ENCODE data around the gene ATP1A3.
"Not testable (repeated sequence)": the region's sequence is repeated elsewhere in the genome, so short reads cannot be mapped to it uniquely, and the experiment has no call there.

ATP1A3 gene

DNA sequence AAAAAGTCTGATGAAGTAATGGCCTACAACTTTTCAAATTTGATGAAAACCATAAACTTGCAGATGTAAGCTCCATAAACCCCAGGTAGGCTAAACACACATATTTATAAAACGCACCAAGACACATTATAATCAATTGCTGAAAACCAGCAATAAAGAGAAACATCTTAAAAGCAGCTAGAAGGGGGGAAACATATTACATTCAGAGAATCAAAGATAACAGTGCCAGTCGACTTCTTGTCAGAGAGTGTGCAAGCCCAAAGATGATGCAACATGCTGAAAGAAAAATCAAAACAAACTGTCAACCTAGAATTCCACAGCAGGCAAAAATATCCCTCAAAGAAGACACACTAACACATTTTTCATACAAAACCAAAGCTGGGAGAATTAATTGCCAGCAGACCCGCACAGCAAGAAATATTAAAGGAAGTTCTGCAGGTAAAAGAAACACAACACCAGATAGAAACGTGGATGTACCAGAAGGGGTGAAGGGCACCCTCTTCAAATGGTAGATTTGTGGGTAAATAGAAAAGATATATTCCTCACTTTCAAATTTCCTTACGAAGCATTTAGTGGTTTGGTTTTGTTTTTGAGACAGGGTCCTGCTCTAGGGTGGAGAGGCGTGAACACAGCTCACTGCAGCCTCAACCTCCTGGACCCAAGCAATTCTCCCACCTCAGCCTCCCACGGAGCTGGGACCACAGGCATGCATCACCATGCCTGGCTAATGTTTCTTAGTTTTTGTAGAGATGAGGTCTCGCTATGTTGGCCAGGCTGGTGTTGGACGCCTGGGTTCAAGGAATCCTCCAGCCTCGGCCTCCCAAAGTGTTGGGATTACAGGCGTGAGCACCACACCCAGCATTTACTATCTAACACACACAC is 16.5 kb upstream of the ATP1A3 start:
- no peak for FAIRE-seq

DNA sequence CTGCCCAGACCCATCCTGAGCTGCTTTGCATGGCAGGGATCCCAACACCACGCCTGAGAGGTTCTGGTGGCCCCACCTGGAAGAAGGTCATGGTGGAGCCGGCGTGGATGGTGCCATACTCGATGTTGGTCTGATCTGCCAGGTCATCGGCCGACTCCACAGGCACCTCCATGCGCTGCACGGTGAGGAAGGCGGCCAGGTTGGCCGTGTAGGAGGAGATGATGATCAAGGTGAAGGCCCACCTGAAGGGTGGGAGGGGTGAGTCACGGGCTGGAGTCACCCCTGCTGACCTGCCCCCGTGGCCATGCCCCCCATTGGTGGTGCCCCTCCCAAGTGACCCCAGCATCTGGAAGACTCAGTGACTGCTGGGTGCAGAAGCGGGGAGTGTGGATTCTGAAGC is 12.5 kb upstream of the ATP1A3 start:
- no peak for FAIRE-seq

DNA sequence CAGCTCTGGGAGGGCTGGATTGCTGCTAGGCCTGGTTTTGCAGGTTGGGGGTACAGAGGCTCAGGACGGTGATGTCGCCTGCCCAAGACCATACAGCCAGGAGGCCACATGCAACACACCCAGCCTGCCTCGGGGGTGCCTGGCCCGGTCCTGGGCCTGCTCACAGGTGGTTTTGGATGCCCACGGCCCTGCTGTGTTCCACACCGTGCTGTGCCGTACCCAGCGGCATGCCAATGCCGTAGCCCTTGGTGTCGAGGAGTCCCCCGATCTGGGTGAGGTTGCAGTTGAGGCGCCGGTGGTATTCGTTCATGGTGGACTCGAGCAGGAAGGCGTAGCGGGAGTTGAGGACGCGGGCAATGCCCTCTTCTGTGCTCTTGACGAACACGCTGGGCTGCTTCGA is 11.5 kb upstream of the ATP1A3 start:
- FAIRE-seq = no peak

DNA sequence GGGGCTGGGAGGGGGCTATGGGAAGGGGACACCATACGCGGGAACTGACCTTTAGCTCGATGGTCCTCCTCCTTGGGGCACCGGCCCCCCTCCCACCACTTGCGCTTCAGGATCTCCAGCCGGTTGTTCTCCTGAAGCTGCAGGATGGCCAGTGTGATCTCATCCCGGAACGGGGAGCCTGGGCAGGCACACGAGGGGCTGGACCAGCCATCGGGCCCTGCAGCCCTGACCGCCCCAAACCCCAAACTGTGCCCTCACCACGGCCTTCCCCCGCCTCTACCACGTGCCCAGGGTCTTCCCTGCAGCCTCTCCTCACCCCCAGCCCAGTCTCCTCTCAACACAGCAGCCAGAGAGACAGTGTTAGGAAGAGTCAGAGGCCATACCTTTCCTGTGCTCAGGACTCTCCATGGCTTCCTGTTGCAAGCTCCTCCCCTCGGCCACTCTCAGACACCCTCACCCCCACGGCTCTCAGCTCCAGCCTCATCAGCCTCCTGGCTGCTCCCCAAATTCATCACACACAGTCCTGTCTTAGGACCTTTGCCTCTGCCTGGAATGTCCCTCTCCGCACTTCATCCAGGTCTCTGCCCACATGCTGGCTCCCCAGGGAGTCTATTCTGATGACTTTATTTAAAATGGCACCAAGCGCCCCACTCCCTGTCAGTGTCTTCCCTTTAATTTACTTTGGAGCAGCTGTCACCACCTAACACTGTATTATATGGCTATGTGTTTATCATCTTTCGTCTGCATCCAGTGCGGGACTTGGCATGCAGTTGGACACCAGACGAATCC is 9.7 kb upstream of the ATP1A3 start:
- FAIRE-seq = no peak

DNA sequence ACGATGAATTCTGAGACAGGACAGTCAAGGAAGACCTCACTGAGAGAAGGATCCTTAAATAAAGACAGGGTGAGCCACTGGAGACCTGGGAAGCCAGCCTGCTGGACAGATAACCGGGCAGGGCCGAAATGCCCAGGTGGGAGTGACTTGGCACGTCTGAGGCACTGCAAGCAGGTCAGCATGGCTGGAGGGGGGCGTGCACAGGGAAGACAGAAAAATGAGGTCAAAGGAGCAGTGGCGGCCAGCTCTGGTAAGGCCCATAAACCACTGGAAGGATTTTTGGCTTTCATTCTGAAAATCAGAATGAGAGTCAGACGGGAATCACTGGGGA is 5.8 kb upstream of the ATP1A3 start:
- FAIRE-seq = no peak

DNA sequence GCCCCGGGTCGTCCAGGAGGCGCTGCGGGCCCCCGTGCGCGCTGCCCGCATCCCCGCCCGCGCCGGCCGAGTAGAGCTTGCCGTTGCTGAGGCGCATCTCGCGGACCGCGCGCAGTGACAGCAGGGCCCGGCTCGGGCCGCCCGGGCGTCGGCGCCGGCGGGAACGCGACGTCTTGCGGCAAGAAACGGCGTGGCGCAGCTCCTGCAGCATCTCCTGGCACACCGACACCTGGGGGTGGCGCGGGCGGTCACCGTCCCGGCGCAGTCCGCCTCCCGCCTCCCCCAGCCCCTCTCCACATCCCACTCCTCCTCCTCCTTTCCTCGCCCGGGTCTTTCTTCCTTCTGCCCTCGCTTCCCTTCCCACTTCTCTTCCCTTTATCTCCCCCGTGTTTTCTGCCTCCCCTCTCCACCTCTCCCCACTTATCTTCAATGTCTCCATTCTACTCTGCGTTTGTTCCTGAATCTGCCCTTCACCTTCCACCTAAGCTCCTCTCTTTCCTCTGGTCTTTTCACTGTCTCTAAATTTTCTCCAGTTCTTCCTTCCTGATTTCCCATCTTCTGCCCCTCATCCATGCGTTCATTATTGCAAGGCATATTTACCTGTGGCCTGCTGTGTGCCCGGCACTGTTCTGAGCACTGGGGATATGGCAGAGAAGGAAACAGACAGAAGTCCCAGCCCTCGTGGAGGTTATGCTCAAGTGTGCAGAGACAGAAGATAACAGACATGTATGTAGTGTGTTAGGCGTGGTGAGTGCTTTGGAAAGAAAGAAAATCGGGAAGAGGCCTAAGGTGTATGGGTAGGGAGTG is 5.2 kb upstream of the ATP1A3 start:
- no peak for FAIRE-seq

DNA sequence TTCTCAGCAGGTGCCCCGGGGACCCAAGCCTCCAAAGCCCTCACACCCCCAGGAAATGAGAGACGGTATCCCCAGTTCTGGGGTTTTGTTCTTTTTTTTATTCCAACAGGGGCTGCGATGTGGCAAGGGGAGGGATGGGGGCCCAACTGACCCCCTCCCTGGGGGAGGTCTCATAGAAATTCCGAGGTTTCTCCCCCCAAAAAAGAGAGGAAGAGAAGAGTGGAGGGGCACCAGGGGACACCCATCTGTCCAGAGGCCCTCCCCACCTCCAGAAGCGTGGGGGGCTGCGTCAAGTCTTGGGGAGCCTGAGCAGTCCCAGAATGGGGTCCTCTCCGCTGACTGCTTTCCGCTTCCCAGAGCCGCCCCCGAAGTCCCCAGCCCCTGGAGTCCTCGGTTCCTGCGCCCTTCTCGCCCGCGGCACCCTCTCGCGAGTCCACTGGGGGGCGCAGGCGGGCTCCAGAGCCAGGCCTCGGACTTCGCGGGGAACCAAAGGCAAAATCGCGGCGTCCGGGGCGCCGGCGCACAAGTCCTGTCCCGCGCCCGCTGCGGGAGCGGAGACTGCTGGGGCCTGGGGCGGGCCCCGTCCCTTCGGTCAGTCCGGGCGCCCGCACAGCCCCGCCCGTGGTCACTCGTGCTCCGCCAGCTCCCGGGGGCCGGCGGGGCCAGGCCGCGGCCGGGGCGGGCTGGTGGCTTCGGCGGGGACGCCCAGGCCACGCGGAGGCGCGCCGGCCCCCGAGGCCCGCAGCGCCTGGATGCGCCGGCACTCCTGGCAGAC is 4.4 kb upstream of the ATP1A3 start:
- no peak for FAIRE-seq

DNA sequence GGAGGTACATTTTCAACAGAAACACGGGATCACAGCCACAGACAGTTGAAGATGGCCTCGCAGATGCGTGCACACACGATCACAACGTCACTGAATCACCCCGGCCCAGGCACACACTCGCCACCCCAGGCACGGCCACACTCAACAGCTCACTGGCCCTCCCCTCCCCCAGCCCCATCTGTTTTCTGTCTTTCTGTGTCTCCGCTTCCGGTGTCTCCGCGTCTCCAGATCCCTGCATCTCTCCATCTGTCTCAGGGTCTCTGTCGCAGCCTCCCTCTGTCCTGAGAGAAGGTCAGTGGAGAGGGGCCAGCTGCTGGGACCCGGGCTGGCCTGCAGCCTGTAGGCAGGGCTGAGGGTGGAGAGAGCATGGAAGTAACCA is 3.8 kb upstream of the ATP1A3 start:
- FAIRE-seq = no peak

DNA sequence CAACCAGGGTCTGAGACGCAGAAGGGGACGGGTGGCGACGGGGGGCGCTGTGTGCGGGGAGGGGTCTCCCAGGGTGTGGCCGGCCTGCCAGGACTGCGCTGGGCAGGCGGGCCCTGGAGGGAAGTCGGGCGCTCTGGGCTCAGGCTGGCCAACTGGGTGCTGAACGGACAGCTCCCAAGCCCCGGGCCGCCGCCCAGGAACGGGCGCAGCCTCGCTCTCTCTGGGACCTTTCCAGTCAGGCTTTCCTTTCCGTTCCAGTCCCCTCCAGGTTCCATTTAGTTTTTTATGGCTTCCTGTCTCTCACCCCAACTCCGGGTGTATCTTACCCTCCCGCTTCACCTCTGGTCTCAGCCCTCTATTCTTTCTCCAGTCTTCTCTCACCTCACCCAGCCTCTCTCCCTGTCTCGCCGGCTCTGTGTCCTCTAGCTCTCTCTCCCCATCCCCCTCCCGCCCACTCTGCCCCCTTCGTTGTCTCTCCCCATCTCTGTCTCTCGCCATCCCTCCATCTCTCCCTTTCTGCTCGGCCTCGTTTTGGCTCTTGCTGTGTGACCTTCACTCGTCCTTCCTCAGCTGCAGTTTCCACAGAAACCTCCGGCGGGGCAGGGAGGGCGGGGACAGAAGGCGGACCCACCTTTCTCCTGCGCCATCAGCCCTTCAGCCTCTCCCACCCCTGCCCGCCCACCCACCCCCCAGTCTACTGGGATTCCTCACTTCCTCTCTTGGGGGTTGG is 3.3 kb upstream of the ATP1A3 start:
- no peak for FAIRE-seq

DNA sequence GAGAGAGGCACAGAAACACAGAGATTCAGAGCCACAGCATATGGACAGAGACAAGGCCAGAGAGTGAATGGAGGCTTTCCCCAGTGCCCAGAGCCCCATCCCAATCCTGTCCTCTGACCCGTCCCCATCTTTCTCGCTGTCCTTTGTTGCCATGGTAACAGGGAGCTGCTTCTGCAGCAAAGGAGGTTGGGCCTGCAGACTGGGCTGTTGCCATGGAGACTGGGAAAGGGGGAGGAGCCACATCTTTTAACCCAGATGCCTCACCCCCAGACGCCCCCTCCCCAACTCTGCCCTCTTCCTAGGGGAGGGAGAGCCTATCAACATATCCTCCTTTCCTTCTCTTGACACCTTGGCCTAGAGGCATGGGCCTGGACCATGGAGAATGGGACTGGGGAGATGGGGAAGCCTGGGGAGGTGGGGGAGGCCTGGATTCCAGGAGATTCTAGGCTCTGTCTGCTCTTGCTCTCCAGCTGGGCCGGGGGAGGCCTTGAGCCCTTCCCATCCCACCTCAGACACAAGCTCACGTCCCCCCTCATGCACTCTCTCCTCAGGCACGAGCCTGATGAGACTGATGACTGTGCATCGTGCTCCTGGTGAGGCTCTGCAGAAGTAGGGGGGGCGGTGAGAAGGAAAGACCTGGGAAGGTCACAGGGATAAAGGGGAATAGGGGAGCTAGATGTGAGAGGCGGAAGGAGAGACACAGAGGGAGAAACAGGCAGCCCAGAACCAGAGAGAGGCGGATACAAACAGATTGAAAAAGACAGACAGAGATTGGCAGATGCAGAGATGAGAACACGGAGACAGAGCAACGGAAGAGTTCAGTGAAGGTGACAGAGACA is 2.1 kb upstream of the ATP1A3 start:
- FAIRE-seq = no peak

DNA sequence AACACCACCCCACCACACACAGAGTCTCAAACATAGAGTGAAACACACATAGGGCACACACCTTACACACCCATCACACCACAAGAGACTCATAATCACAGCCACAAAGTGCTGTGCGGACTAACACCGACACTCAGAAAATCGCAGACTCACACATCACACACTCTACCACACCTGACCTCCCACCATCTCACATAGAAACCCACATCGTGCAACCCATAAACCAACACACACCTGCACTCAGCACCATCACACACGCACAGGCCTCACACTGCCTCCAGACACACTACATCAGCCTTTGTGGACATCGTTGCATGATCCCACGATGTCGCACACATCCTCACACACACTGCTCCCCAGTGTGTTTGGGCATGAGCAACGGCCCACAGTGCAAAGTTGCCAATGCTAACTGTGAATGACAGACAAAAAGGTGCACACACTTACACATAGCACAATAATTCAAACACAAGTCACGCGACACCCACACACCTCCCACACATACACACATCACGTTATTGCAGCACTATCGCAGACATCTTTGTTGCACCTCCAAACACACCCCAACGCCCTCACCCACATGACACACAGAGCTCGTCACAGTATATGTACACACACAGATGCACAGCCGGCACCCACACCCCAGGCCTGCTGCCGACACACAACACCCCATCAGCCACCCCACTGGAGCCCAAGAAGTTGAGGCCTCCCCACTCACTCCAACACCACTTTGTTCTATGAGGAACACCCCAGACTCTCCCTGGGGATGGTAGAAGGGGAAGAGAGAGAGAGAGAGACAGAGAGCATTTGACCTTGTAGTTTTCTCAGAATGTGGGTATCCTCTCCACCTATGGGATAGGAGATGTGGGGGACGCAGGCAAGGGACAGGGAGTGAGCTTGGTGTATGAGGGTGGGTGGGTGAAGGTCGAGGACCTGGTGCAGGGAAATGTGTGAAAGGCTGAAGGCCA is 1.2 kb upstream of the ATP1A3 start:
- FAIRE-seq = no peak

DNA sequence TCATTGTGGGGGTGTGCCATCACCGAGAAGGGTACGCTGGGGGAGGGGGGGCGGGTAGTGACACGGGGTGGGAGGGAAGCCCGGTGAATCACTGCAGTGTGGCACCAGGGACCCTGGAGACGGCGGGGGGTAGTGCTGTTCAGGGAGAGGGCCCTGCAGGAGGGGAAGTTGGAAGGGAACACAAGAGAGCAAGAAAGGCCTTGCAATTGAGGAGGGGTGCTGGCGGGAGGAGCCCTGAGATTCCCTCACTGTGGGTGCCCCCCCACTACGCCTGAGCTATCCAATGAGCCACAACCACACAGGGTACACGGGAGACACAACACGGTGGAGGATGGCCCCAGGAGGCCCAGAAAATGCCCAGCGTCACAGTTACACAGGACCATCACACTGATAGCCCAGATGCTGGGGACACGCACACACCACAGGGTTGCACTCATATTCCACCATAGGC is 516 bp upstream of the ATP1A3 start:
- no peak for FAIRE-seq

DNA sequence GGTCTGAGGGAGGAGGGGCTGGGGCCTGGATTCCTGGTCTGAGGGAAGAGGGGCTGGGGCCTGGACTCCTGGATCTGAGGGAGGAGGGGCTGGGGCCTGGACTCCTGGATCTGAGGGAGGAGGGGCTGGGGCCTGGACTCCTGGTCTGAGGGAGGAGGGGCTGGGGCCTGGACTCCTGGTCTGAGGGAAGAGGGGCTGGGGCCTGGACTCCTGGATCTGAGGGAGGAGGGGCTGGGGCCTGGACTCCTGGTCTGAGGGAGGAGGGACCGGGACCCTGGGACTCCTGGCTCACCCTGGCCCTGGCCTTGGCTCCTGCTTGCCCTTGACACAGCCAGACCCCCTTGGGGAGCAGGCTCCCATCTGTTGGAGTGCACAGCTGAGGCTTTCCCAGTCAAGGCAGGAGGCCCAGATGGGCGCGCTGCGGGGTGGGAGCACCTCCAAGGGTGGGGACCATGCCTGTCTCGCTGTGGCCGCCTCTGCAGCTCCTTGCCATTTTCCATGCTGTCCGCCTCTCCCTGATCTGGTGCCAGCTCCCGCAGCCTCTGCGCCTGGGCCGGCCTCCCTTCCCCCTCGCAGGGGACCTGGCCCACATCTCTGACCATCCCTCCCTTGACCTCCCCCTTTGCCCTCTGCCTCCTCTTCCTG is 2.0 kb downstream of the ATP1A3 start:
- not testable (repeated sequence) for FAIRE-seq

DNA sequence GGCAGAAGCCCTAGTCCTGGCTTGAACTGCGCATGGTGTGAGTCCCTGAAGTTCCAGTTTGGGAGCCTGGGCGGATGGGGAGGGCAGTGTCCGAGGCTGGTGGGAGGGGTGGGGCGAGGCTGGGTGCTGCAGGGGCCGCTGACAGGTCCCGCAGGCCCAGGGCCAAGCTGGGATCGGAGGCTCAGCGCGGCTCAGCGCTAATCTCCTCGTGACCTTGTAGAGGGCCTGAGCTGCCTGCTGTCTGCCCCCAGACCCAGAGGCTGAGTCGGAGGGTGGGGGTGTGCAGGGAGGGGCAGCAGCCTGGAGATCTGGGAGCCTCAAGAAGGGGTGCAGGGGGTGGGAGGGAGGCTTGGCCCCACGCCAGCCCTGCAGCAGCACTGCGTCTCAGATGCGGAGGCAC is 3.0 kb downstream of the ATP1A3 start:
- no peak for FAIRE-seq

DNA sequence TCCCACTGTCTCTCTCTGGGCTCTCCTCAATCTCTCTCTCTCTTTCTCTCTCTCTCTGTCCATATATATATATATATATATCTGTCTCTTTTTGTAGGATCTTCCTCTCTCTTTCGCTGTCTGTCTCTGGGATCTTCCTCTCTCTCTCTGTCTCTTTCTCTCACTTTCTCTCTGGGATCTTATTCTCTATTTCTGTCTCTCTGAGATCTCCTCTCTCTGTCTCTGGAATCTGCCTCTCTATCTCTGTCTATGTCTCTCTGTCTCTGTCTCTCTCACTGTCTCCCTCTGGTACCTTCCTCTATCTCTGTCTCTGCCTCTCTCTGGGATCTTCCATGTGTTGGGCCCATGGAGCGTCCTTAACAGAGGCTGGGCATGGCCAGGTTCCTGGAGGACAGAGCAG is 3.4 kb downstream of the ATP1A3 start:
- no peak for FAIRE-seq

DNA sequence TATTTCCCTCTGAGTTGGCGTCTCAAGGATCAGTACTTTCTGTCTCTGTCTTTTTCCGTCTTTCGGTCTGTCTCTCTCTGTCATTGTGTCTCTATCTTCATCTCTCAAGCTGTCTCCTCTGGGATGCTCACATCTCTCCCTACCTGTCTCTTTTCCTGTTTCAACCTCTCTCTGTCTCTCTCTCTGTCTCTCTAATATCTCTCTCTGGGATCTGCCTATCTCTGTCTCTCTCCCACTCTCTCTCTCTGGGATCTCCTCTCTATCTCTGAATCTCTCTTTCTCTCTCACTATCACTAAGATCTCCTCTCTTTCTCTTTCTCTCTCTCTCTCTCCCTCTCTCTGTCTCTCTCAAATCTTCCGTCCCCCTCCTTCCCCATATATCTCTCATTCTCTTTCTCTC is 4.0 kb downstream of the ATP1A3 start:
- FAIRE-seq = no peak

DNA sequence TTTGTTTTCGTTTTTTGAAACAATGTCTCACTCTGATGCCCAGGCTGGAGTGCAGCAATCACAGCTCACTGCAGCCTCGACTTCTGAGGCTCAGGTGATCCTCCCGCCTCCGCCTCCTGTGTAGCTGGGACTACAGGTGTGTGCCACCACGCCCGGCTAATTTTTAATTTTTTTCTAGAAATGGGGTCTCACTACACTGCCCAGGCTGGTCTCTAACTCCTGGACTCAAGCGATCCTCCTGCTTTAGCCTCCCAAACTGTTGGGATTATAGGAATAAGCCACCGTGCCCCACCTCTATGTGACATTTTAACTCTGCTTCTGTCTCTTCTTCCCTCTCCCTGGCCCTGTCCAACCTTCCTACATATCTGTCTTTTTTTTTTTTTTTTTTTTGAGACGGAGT is 5.1 kb downstream of the ATP1A3 start:
- no peak for FAIRE-seq

DNA sequence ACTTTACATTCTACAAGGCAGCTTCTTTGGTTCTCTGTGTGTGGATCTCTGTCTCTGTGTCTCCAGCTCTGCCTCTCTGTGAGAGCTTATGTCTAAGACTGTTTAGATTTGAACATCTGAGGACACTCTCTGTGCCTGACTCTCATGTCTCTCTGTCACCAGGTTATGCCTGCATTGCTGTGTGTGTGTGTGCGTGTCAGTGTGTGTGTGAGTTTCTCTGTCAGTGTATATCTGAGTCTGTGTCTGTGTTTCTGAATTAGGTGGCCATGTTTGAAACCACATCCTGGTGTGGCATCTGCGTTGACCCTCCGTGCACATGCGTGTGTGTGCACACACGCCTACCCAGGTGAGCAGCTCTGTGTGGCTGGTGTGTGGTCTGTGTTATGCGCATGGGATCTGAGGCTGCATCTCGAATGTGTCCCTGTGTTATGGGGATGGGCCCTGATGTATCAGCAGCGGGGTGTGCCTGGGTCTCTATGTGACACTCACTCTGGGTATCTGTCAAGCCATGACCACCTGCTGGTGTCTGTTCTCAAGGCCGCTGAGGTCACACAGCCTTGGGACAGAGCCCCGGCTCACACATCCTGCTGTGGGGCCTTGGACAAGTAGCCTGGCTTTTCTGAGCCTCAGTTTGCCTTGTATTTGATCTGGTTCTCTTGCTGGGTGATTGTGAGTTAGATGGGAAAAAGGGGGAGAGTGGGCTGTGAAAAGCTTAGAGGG is 6.7 kb downstream of the ATP1A3 start:
- FAIRE-seq = no peak

Data from endometrium (tissue), 2 donors.